Measurements from ENCODE around the gene ATF2. TPM values are rescaled to one million over a fixed set of nuclear protein-coding genes. Genes with fewer than 3 reads are reported as not detected.

Gene ATF2
- total RNA-seq, 1 donor, result 80.7 TPM

DNA sequence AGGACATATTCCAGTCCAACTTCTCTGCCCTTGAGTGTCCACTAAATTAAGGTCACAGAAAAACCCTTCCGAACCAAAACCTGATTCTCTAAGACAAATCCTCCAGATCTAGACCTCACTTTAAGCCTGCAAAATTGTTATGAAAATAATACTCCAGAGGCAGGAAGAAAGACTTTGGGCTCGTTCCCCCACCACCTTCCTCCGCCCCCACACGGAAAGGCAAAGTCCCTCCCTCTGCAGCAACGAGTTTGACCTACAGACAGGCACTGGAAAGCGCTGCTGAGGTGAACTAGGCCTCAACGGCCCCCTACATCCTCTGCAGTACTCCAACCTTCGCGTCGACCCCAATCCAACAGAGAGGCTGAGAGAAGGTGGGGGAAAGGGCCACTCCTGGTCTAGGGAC lies 12.7 kb upstream of the ATF2 start:
- peak overlapping the region; percentile 88 for H3K27ac ChIP-seq (ENCODE audit: low read depth, low read length)
- peak overlapping the region; percentile 100 for H2AFZ ChIP-seq (ENCODE audit: low read length)
- H3K4me1 ChIP-seq (ENCODE audit: insufficient read depth, low read length), result peaks cover 17% of the 10 kb centered on the region
- H3K4me3 ChIP-seq (ENCODE audit: insufficient read depth, low read length), result peak overlapping the region; percentile 97
- TF ChIP-seq, protein P1, sequence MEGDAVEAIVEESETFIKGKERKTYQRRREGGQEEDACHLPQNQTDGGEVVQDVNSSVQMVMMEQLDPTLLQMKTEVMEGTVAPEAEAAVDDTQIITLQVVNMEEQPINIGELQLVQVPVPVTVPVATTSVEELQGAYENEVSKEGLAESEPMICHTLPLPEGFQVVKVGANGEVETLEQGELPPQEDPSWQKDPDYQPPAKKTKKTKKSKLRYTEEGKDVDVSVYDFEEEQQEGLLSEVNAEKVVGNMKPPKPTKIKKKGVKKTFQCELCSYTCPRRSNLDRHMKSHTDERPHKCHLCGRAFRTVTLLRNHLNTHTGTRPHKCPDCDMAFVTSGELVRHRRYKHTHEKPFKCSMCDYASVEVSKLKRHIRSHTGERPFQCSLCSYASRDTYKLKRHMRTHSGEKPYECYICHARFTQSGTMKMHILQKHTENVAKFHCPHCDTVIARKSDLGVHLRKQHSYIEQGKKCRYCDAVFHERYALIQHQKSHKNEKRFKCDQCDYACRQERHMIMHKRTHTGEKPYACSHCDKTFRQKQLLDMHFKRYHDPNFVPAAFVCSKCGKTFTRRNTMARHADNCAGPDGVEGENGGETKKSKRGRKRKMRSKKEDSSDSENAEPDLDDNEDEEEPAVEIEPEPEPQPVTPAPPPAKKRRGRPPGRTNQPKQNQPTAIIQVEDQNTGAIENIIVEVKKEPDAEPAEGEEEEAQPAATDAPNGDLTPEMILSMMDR (IDR thresholded peaks at IDR 0.05; ENCODE audit: extremely low read depth, low read depth, low read length), result no peak
- no peaks in the 10 kb centered on the region for H3K9me3 ChIP-seq (ENCODE audit: low read depth, low read length)
- peaks cover 12% of the 10 kb centered on the region for H4K20me1 ChIP-seq (ENCODE audit: insufficient read depth, low read length)
- H3K36me3 ChIP-seq (ENCODE audit: insufficient read depth, low read length), result peaks cover 33% of the 10 kb centered on the region
- H3K27me3 ChIP-seq (ENCODE audit: insufficient read depth, low read length), result no peaks in the 10 kb centered on the region
- H3K79me2 ChIP-seq (ENCODE audit: insufficient read depth, low read length), result peaks cover 43% of the 10 kb centered on the region
- H3K4me2 ChIP-seq (ENCODE audit: insufficient read depth, low read length), result peak overlapping the region; percentile 94
- no peak for DNase-seq (ENCODE audit: insufficient read length, low spot score, missing footprints)

DNA sequence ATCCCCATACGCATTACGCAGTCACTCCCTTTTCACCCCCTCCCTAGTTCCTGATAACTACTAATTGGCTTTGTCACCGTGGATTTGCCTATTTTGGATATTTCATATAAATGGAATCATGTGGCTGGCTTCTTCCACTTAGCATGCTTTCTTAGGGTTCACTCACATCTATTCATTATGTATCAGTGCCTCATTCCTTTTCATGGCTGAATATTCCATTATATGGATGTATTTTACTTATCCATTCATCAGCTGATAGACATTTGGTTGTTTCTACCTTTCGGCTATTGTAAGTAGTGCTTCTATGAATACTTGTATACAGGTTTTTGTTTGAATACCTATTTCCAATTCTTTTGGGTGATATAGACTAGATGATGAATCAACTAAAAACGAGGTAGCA lies 8.6 kb upstream of the ATF2 start:
- peaks cover 14% of the 10 kb centered on the region for H4K20me1 ChIP-seq (ENCODE audit: insufficient read depth, low read length)
- H3K27me3 ChIP-seq (ENCODE audit: insufficient read depth, low read length), result no peaks in the 10 kb centered on the region
- H3K27ac ChIP-seq (ENCODE audit: low read depth, low read length), result no peak overlapping the region
- no peak overlapping the region for H3K4me2 ChIP-seq (ENCODE audit: insufficient read depth, low read length)
- DNase-seq (ENCODE audit: insufficient read length, low spot score, missing footprints), result no peak
- H3K36me3 ChIP-seq (ENCODE audit: insufficient read depth, low read length), result peaks cover 33% of the 10 kb centered on the region
- TF ChIP-seq, protein P1 (IDR thresholded peaks at IDR 0.05; ENCODE audit: extremely low read depth, low read depth, low read length), result no peak
- no peak overlapping the region for H3K4me3 ChIP-seq (ENCODE audit: insufficient read depth, low read length)
- no peak overlapping the region for H2AFZ ChIP-seq (ENCODE audit: low read length)
- H3K4me1 ChIP-seq (ENCODE audit: insufficient read depth, low read length), result peaks cover 12% of the 10 kb centered on the region
- peaks cover 38% of the 10 kb centered on the region for H3K79me2 ChIP-seq (ENCODE audit: insufficient read depth, low read length)
- no peaks in the 10 kb centered on the region for H3K9me3 ChIP-seq (ENCODE audit: low read depth, low read length)

DNA sequence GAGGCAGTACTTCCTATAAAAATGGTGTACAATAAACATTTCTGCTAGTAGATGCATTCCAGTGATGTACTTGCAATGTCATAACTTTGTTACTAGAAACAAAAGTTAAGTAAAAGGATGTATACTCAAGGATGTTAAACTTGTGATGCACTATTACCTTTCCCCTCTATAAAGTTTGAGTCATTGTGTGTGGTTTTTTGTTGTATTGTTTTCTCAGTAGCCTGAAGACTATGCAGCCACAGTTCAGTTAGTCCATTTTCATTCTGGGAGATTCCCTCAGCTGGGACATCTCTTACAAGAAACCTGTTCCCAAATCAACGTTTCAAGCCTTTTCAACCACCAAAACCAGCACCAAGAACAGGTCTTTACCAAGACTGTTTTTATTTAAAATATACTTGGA lies 7.9 kb upstream of the ATF2 start:
- no peak overlapping the region for H3K27ac ChIP-seq (ENCODE audit: low read depth, low read length)
- no peak overlapping the region for H3K4me2 ChIP-seq (ENCODE audit: insufficient read depth, low read length)
- H3K4me1 ChIP-seq (ENCODE audit: insufficient read depth, low read length), result peaks cover 12% of the 10 kb centered on the region
- H3K36me3 ChIP-seq (ENCODE audit: insufficient read depth, low read length), result peaks cover 33% of the 10 kb centered on the region
- TF ChIP-seq, protein P1 (IDR thresholded peaks at IDR 0.05; ENCODE audit: extremely low read depth, low read depth, low read length), result no peak
- no peaks in the 10 kb centered on the region for H3K9me3 ChIP-seq (ENCODE audit: low read depth, low read length)
- no peak overlapping the region for H3K4me3 ChIP-seq (ENCODE audit: insufficient read depth, low read length)
- DNase-seq (ENCODE audit: insufficient read length, low spot score, missing footprints), result peak; percentile 3
- no peak overlapping the region for H2AFZ ChIP-seq (ENCODE audit: low read length)
- H3K27me3 ChIP-seq (ENCODE audit: insufficient read depth, low read length), result no peaks in the 10 kb centered on the region
- peaks cover 14% of the 10 kb centered on the region for H4K20me1 ChIP-seq (ENCODE audit: insufficient read depth, low read length)
- H3K79me2 ChIP-seq (ENCODE audit: insufficient read depth, low read length), result peaks cover 31% of the 10 kb centered on the region

DNA sequence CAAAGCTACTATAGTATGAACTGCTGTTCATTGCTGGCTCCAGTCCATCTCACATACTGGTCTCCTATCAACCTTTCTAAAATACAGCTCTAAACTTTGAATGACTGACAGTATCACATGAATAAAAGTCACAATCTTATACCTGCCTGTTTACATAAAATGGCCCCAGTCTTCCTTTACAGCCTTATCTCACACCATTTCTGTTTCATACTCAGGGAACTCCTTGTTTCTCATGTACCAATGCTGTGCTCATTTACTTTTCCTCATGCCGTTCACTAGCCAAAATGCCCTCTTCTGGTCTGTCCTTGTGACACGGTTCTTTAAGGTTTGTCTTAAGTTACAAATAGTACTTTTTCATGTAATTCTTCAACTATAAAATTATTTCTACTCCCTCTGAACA lies 7.3 kb upstream of the ATF2 start:
- Histone ChIP-seq H3K4me1 (ENCODE audit: insufficient read depth, low read length) (peaks cover 8% of the 10 kb centered on the region), H3K36me3 (ENCODE audit: insufficient read depth, low read length) (peaks cover 33% of the 10 kb centered on the region), H3K27me3 (ENCODE audit: insufficient read depth, low read length) (no peaks in the 10 kb centered on the region), H3K27ac (ENCODE audit: low read depth, low read length) (no peak overlapping the region), H3K4me3 (ENCODE audit: insufficient read depth, low read length) (no peak overlapping the region), H4K20me1 (ENCODE audit: insufficient read depth, low read length) (peaks cover 9% of the 10 kb centered on the region), H3K79me2 (ENCODE audit: insufficient read depth, low read length) (peaks cover 25% of the 10 kb centered on the region), H2AFZ (ENCODE audit: low read length) (no peak overlapping the region), H3K9me3 (ENCODE audit: low read depth, low read length) (no peaks in the 10 kb centered on the region), H3K4me2 (ENCODE audit: insufficient read depth, low read length) (no peak overlapping the region)
- DNase-seq (ENCODE audit: insufficient read length, low spot score, missing footprints), result peak; percentile 29
- TF ChIP-seq, protein P1 (IDR thresholded peaks at IDR 0.05; ENCODE audit: extremely low read depth, low read depth, low read length), result no peak

All from osteoblast (primary cell).